Measurements from ENCODE around the gene WARS2.

The WARS2 gene

DNA sequence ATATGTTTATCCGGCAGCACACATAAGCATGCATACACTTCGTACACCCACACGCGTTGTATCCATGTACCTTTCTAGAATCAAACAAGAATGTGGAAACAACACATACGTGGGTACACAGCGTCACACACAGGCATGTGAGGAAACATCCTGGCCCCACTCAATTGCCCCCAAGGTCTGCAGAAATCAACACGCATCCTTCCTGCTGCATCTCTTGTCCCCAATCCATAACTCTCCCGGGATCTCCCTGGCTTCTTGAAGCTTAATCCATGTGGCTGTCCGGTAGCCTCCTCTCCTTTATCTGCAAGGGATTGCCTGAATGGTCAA, 146.8 kb downstream of the WARS2 start:
- DNase-seq: no peak

DNA sequence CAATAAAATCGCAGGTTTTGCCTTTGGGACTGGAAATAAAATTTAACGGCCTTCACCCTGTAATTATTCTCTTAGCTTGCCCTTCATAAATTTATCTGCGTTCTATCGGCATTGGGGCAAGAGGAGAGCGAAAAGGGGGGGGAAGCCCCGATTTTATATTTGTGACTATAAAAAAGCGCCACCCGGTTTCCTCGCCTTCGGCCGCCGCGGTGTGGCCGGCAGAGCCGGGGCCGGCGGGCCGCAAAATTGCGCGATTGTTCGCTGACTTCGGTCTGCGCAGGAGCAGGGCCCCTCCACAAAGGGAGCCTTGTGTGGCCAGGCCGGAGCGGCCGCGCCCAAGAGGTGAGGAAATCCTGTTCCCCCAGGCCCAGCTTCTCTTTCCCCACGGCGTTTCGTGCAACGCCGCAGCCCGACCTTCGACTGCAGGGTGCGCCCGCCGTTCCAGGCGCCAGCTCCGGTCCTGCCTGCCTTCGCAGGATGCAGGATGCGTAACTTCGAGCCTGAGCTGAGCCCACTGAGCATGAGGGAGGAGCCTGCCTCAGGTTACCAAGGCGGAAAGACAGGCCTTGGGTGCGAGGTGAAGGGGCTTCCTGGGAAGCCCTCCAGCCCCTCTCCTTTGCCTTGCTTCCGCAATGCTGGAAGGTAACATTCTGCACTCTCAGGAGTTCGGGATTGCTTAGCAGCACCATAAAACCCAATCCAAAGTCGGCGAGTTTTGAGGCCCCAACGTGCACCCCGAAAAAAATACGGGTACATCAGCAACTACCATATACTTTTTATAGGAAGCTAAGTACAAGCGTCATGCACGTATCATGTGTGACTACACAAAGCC, 147.4 kb downstream of the WARS2 start:
- no peak for DNase-seq

DNA sequence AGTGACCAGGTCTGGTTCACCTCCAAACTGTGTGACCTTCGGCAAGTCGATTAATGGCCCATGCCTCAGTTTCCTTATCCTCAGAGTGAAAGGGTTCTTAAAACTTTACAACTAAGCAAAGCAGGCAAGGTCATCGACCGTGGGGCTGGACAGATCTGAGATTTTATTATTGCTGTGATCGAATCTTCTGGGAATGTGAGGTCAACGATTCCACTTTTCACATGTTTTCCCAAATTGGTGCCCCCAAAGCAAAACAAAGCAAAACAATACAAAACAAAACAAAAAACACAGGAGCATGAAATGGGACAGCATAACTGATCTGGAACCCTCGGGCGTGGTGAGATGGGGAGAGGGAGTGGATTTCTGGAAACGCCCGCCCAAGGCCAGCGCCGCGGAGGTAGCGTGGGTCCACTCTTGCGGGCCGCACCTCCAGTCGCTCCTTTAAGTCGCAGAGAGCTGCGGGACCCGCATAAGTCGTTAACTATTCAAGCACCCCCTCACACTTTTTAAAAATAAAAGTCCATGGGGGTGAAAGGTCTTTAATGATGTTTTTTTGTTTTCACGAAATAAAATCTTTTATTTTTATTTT, 148.1 kb downstream of the WARS2 start:
- no peak for DNase-seq

DNA sequence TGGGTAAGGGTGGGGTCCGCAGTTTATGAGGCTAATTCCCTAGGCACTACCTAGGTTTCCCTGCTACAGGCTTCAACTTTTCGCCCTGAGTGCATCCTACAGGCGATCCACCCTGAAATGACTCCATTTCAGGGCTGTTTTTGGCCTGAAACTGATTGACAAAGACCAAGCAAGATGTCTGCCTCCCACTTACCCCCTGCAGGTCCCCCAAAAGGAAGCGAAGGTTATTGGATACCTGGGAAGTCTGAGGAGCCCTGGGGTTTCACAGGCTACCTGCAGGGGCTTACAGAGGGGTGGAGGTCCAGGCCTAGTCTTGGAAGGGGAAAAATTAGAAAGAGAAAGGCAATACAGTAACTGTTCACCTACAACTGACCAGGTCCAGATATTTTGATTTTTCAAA, 149.0 kb downstream of the WARS2 start:
- DNase-seq: no peak

DNA sequence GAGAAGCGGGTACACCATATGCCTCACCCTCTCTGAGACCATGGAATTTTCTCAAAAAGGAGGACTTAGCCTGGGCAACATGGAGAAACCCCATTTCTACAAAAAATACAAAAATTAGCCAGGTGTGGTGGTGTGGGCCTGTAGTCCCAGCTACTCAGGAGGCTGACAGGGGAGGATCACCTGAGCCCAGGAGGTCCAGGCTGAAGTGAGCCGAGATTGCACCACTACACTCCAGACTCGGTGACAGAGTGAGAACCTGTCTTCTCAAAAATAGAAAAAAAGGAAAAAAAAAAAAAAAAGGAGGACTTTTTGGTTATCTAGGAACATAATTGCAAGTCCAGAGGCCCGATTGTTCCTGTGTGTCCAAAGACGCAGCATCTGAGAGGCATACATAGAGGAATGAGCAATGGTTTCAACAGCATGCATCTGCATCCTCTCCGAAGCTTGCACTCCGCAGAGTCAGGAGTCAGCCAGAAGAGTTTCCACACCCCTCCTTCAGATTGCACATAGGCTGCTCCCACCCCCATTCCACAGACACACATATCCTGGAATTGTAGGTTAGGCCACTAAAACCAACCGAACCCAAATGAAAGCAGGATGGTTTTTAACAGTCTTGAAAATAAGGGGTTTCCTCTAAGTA, 149.8 kb downstream of the WARS2 start:
- no peak for DNase-seq

DNA sequence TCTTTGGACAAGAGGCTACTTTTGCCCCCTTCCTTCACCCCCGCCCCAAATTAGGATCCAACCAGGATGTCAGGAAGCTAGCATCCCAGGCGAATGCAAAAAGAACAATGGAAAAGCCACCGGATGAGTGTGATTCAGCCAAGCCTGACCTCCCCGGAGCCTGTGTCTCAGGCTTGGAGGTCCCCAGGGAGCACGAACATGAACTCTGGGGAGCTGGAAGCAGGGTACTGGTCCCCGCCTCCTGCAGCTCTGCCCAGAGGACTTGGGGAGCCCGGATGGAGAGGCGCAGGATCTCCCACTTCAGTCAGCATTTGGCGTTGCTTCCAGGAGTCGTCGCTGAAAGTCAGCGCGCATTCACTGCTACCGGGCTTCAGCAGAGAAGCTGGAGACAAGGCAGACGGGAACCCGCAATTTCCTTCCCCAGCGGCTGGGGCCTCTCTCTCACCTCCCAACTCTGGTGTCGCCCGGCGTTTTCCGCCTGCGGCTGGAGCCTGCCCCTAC, 150.5 kb downstream of the WARS2 start:
- no peak for DNase-seq

DNA sequence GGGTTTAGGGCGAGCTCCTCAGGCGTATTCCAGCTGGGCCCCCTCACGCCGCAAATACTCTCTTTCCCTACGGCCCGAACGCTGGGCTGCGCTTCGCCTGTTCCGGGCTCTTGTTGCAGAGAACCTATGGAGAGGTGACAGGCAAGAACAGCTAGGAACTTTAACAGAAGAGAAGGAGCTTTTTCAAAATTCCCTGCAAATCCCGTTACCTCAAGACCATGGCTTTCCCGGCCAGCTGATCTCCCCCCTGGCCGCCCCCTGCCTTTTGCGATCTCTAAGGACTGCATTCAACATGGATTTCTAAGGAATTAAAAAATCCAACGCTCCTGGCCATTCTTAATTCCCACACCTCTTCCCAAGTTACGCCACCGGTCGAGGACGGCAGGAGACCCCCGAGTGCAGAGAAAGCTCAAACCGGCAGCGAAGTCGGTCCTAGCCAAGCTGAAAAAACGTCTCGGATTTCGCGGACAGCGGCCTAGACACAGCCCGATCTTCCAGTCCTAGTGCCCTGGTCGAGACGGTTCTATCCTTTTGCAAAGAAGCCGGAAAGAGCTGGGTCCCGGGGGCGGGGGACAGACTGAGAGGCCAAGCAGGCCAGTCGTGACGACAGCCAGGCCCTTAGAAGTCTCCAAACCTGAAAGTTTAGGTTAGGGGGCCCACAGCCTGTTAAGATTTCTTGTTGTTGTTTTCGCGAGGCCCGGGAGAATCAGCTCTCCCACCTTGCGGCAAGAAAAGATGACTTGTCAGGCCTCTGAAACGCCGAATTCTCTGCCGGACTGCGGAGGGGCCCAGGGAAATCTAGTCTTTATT, 151.2 kb downstream of the WARS2 start:
- DNase-seq: no peak

DNA sequence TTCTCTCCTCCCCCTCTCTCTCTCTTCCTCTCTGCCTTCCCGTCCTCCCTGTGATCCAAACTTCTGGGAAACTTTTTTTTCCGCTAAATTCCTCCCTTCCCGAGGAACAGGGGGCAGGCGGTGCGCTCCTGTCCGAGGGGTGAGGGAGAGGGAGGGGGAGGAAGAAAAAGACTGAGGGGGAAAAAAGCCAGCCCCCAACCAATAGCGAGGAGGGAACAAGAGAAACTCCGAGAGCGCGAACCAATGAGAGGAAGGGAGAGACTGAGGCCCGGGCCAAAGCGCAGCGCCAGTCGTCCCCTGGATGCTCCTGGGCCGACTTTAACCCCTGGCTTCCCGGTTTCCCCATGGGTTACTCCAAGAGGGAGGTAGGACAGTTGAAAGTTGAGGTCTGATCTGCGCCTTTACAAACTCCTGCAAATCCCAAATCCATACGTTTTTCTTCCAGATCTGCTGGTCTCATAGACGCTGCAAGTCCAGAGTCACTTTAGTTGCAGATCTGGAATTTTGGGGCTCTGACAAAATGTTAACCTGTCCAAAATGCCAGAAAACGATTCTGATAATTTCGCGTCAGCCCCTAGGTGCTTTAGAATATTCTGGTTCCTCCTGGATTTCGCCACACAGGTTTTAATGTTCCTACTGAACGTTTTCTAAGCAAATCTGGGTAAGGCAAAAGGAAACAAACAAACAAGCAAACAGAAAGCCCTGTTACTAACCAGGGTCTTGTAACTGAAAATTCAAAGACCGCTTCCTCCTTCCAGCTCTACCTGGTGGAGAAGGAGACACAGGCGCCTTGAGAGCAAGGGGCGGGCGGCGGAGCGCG, 152.1 kb downstream of the WARS2 start, which contains the start of gene TBX15:
TBX15 (minus strand) TSS at position 158 of the 820 bp plus-strand sequence. CDS start 548 bp downstream, outside the sequence.
- no peak for DNase-seq

DNA sequence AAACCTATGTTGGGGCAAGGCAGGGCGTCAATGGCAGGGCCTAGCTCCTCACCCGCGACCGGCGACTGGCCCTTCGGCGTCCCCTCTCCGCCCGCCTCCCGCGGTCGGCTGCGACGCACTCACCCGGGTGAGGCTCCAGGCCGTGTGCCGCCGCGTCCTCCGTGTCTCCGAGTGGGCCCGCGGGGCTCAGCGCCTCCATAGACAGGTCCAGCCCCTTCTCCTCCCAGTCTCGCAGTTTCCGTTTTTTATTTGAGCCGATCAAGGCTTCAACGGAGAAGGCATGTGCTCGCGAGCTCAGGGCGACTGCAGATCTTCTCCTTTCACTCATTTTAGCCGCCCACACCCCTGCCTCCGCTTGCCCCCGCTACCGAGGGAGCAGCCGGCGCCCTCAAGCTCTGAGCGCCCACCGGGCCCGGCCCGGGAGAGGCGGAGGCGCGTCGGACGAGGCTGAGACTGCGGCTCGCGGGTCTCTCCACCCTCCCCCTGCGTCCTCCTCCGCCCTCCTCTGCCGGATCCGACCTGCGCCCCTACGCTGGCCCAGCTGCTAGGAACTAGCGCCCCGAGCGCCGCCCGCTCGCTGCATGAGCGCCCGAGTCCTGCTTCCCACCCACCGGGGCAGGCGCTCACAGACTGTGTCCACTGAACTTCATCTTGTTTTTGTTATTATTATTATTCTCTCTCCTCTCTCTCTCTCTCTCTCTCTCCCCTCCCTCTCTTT, 152.8 kb downstream of the WARS2 start:
- DNase-seq: no peak

DNA sequence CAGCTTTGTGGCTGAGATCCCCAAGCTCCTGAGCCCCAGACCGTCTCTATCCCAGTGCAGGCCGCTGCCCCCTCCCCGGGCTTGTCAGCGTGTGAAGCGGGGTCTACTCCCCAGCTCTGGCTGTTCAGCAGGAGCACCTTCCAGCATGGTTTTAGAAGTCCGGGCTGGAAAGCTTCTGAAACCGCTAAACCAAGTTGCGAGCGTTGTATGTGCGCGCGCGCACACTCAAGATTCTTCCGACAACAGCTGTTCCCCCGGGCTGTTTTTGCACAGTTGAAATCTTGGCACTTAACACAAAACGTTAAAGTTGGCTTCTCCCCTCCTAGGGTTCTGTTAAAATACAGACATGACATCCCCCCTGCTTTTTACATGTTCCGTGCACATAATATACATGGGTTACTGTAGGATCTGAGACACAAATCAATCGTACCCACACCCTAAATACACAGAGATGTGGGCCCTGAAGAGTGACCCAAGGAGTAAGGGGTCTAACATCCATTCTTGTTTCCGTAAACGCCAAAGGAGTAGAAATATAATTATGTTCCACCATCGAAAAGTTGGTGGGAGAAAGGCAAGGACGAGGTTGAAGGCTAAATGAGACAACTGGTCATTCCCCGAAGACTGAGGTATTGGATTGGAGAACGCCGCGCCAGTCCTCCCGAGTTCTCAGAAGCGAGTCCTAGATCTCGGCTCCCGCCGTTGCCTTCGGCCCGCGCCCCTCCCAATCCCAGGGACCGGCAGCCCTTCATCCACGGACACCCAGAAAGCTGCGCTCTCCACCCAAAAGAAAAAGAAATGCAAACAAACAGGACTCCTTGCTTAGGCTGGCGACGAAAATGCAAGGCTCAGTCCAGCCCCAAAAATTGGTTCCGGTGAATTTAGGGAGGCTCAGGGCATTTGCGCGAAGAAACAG, 153.6 kb downstream of the WARS2 start:
- DNase-seq: no peak

DNA sequence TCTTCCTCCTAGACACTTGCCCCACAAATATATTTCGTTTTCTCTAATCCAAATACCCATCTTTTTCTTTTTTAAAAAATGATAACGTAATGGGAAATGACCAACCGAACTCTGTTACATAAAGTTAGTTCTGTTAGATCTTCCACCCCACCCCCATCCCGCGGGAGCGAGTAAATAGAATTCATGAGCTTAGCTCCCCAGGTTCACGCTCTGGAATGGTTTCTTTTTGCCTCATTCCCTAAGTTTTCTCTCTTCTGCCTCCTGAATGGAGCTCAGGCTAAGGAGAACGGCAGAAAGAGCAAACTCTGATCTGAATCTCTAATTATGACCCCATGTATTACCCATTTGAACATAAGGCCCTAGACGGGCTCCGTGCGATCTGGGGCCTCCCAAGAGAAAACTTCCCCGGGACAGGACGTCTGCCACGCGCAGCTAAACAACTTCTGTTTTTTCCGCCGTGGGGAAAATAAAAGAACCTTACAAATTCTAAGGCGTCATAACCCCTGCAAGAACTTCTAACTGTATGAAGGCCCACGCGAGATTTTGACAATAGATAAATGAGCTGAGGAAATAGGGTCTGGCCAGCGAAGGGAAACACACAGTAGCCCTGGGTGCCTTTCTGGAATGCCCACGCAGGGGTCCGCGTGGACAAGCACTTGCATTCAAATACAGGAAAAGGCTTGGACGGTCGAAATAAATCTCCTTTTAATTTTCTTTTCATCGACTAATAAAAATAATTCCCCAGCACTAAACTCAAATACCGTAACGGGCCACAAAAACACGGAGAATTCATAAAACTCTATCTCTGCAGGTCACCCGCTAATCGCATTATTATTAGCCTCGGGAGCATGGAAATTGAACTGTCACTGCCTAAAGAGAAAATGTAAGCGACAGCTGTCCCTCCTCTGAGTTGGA, 154.6 kb downstream of the WARS2 start:
- DNase-seq: no peak

DNA sequence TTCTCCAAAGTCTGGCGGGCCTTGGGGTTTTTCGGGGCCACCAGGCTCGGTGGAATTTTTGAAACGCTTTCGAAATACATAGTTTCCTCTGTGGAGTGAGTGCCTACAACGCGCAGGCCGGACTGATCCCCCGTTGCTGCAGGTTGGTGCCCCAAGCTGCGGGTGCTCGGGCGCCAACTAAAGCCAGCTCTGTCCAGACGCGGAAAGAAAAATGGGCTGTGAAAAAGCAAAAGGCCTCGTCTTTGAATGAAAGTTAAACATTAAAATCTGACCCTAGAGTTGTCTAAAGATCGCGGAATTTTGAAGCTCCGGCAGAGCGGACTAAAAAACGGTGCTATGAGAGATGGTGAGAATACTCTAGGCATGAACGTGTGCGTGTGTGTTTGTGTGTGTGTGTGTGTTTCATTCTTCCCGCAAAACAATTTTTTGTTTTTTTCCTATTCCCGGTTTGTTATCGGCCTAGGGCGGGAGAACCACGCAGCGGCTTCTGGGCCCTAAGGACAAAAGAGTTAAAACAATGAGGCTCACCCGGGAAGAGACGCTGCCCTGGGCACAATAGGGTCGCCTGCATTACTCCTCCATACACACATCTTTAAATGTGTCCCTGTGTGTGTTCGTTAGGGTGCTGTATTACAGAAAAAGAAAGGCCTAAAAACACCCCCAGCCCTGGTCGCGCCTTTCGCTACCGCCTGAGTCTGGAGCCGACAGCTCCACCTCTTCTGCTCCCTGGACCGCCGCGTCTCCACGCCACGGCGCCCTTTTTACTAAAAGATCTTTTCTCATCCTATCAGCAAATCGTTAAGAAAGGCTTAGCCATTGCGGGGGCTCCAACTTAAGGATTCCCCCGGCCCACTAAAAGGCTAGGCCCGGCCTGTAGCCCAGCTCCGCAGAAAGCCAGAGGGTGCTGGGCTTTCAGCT, 155.5 kb downstream of the WARS2 start:
- DNase-seq: no peak

DNA sequence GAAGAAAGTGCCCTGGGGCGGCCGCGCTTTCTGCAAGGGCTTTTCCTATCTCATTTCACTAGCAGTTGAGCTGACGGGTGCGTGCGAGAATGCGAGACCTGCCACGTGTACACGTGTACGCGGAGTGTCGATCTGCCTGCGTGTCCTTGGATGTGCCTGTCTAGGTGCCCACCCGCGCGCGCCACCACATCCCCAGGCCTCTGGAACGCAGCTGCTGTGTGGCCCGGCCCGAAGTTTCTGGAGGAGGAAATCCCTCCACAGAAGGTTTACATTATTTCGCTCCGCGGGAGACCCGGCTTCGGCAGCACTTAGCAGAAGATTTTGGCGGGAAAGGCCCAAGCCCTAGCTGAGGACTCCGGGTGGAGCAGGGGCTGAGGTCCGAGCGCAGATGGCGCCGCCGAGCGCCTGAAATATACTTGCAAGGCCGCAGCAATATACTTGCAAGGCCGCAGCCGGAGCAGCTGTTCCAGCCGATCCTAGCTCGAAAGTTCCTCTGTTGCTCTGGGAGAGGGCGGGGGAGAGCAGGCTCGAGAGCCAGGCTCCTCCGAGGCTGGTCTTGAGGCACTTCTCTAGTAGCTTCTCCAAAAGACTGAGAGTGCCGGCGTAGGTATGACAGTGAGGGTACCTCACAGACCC, 156.2 kb downstream of the WARS2 start:
- DNase-seq: no peak

DNA sequence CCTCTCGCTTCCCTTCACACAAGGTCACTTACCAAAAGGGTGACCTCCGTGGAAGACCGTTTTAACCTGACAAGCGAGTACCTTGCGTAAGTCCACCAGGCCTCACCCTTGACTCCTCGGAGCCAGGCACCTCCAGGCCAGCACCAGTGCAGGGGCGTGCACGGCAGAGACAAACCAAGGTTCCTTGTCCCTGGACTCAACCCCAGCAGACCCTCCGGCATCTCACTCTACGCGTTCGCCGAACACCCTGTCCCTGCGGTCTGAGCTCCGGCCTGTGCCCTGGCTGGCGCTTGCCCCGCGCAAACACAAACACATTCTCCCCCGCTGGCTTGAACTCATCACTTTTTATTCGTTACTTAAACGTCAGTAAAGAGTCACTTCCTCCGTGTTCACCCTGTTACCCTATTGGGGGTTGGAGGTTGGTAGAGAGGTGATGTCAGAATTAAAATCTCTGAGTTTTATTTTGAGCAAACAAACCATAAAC, 156.9 kb downstream of the WARS2 start:
- DNase-seq: no peak

DNA sequence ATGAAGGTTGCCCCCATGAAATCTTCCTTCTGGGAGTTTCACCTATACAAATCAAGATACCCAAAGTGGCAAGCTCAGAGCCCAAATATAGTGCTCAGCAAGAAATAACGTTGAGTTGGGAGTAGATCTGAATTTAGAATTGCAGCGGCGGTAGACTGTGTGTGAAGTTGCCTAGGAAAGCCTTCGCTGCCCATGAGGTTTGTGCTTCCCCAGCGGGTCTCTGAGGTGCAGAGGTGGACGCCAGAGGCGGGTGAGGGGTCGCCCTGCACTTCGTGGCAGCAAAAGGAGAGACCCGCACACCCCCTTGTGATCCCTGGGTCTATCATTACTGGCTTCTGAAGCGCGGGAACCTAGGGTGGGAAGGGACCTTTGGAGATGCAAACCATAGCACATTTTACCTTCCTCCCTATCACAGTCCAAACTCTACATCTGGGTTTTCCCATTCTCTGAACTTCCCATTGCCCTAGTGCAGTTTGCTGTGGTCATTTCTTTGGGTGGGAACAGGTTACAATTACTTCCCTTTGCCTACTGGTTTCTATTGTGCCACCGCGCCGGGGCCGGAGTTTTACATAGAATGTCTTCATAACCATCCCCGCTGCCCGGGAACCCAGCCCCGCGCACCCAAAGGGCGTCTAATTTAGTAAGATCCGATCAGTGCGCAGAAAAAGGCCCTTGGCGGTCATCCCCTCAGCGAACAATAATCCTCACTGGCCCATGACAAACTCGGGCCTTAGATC, 157.5 kb downstream of the WARS2 start:
- DNase-seq: no peak

DNA sequence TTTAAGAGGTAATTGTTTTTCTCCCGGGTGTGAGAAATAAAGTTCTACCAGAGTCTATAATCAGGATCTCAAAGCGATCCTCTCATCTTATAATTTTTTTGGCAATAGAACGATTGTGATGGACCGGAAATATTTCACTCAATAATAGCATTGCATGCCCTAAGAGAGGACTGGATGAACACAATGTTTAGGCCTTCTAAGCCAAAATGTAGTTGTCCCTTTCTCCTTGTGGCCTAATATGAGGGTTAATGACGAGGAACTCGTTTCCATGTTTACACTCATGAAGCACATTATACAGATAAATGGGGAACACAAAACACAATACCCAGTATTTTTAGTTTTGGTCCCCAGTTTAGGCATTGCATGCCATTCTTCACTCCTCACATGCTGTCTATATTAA, 158.2 kb downstream of the WARS2 start:
- no peak for DNase-seq

DNA sequence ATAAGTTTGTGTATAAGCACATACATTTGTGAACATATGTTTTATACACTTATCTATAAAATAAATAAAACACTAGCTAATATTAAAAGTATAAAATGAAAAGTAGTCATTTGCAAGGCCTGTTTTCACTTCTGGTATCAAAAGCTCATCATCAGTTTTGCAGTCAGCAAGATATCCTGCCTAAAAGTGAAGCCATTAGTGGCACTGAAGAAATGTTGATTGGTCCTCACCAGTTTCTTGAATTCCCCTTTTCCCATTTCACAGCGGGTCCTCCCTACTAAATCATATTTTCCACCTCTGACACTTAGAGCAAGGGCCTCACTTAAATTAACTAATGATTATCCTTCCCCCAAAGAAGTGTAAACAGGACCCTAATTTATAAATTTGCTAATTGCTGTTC, 159.0 kb downstream of the WARS2 start:
- DNase-seq: no peak

Data from activated CD4-positive, alpha-beta T cell treated with anti-CD3 and anti-CD28 coated beads, Interleukin-2, amount 50 U/mL, for 4 hours (primary cell).